Measurements from ENCODE around the gene ING3. TPM values are rescaled to one million over a fixed set of nuclear protein-coding genes. Genes with fewer than 3 reads are reported as not detected.

ING3 gene
- total RNA-seq, 1 donor from 2014 or later: 20.2 TPM

GRCh38 chr7:120941064-120941463 lies 9.5 kb upstream of the ING3 start:
- H3K27ac Mint-ChIP-seq (ENCODE audit: unreplicated experiment): no peak overlapping the region
- H3K4me3 Mint-ChIP-seq (ENCODE audit: unreplicated experiment): no peak overlapping the region
- no peaks in the 10 kb centered on the region for H3K4me1 Mint-ChIP-seq (ENCODE audit: unreplicated experiment)
- no peak for DNase-seq (ENCODE audit: extremely low spot score, unreplicated experiment)
- H3K36me3 Mint-ChIP-seq (ENCODE audit: unreplicated experiment): no peaks in the 10 kb centered on the region
- peaks cover 15% of the 10 kb centered on the region for H3K27me3 Mint-ChIP-seq (ENCODE audit: unreplicated experiment)
- no peaks in the 10 kb centered on the region for H3K9me3 Mint-ChIP-seq (ENCODE audit: unreplicated experiment)
- peak; percentile 54 for TF ChIP-seq CTCF (IDR thresholded peaks at IDR 0.05)

GRCh38 chr7:120941856-120942255 lies 8.7 kb upstream of the ING3 start:
- Mint-ChIP-seq H3K4me1 (ENCODE audit: unreplicated experiment) (no peaks in the 10 kb centered on the region), H3K9me3 (ENCODE audit: unreplicated experiment) (no peaks in the 10 kb centered on the region), H3K4me3 (ENCODE audit: unreplicated experiment) (no peak overlapping the region), H3K36me3 (ENCODE audit: unreplicated experiment) (no peaks in the 10 kb centered on the region), H3K27me3 (ENCODE audit: unreplicated experiment) (peaks cover 21% of the 10 kb centered on the region), H3K27ac (ENCODE audit: unreplicated experiment) (no peak overlapping the region)
- DNase-seq (ENCODE audit: extremely low spot score, unreplicated experiment): no peak
- TF ChIP-seq CTCF (IDR thresholded peaks at IDR 0.05): no peak

- no peak overlapping the region for H3K4me3 Mint-ChIP-seq (ENCODE audit: unreplicated experiment)
- TF ChIP-seq CTCF (IDR thresholded peaks at IDR 0.05): no peak
- H3K27me3 Mint-ChIP-seq (ENCODE audit: unreplicated experiment): peaks cover 27% of the 10 kb centered on the region
- no peaks in the 10 kb centered on the region for H3K9me3 Mint-ChIP-seq (ENCODE audit: unreplicated experiment)
- H3K36me3 Mint-ChIP-seq (ENCODE audit: unreplicated experiment): no peaks in the 10 kb centered on the region
- H3K27ac Mint-ChIP-seq (ENCODE audit: unreplicated experiment): no peak overlapping the region
- H3K4me1 Mint-ChIP-seq (ENCODE audit: unreplicated experiment): no peaks in the 10 kb centered on the region
- DNase-seq (ENCODE audit: extremely low spot score, unreplicated experiment): no peak
These were observed 7.7 kb upstream of the ING3 start for GRCh38 chr7:120942861-120943260.

- H3K9me3 Mint-ChIP-seq (ENCODE audit: unreplicated experiment): no peaks in the 10 kb centered on the region
- no peak overlapping the region for H3K27ac Mint-ChIP-seq (ENCODE audit: unreplicated experiment)
- H3K27me3 Mint-ChIP-seq (ENCODE audit: unreplicated experiment): peaks cover 31% of the 10 kb centered on the region
- no peaks in the 10 kb centered on the region for H3K36me3 Mint-ChIP-seq (ENCODE audit: unreplicated experiment)
- no peak for TF ChIP-seq CTCF (IDR thresholded peaks at IDR 0.05)
- peaks cover 6% of the 10 kb centered on the region for H3K4me1 Mint-ChIP-seq (ENCODE audit: unreplicated experiment)
- no peak overlapping the region for H3K4me3 Mint-ChIP-seq (ENCODE audit: unreplicated experiment)
- no peak for DNase-seq (ENCODE audit: extremely low spot score, unreplicated experiment)
These were observed 5.6 kb upstream of the ING3 start for GRCh38 chr7:120944826-120945562.

GRCh38 chr7:120947980-120948379 lies 2.6 kb upstream of the ING3 start:
- no peak for TF ChIP-seq CTCF (IDR thresholded peaks at IDR 0.05)
- H3K9me3 Mint-ChIP-seq (ENCODE audit: unreplicated experiment): no peaks in the 10 kb centered on the region
- H3K36me3 Mint-ChIP-seq (ENCODE audit: unreplicated experiment): no peaks in the 10 kb centered on the region
- peaks cover 27% of the 10 kb centered on the region for H3K27me3 Mint-ChIP-seq (ENCODE audit: unreplicated experiment)
- no peak overlapping the region for H3K27ac Mint-ChIP-seq (ENCODE audit: unreplicated experiment)
- DNase-seq (ENCODE audit: extremely low spot score, unreplicated experiment): no peak
- no peak overlapping the region for H3K4me3 Mint-ChIP-seq (ENCODE audit: unreplicated experiment)
- H3K4me1 Mint-ChIP-seq (ENCODE audit: unreplicated experiment): peaks cover 18% of the 10 kb centered on the region
